ENCODE data around the gene ELFN1.
A peak's percentile ranks its signal among the peaks of the same experiment; 100 is the strongest.
"Not testable (repeated sequence)": the region's sequence is repeated elsewhere in the genome, so short reads cannot be mapped to it uniquely, and the experiment has no call there.

The ELFN1 gene

GRCh38 chr7:1757601-1758000, 87.5 kb downstream of the ELFN1 start:
- DNase-seq (ENCODE audit: low read depth) = no peak

GRCh38 chr7:1758028-1758858, 88.2 kb downstream of the ELFN1 start:
- peak; percentile 47 for DNase-seq (ENCODE audit: low read depth)

GRCh38 chr7:1758859-1759521, 88.9 kb downstream of the ELFN1 start:
- DNase-seq (ENCODE audit: low read depth) = no peak

GRCh38 chr7:1761097-1761496, 91.0 kb downstream of the ELFN1 start:
- DNase-seq (ENCODE audit: low read depth) = no peak

GRCh38 chr7:1761774-1762173, 91.7 kb downstream of the ELFN1 start:
- DNase-seq (ENCODE audit: low read depth) = no peak

GRCh38 chr7:1762238-1762945, 92.3 kb downstream of the ELFN1 start:
- DNase-seq (ENCODE audit: low read depth) = no peak

- no peak for DNase-seq (ENCODE audit: low read depth)
Observed at GRCh38 chr7:1763033-1763432, 93.0 kb downstream of the ELFN1 start.

GRCh38 chr7:1763911-1764310, 93.8 kb downstream of the ELFN1 start:
- not testable (repeated sequence) for DNase-seq (ENCODE audit: low read depth)

GRCh38 chr7:1765336-1765735, 95.3 kb downstream of the ELFN1 start:
- DNase-seq (ENCODE audit: low read depth) = no peak

- DNase-seq (ENCODE audit: low read depth) = no peak
Observed at GRCh38 chr7:1767524-1767923, 97.4 kb downstream of the ELFN1 start.

- DNase-seq (ENCODE audit: low read depth) = peak; percentile 19
Observed at GRCh38 chr7:1768832-1769231, 98.8 kb downstream of the ELFN1 start.

GRCh38 chr7:1769286-1770200, 99.5 kb downstream of the ELFN1 start:
- no peak for DNase-seq (ENCODE audit: low read depth)

- DNase-seq (ENCODE audit: low read depth) = no peak
Observed at GRCh38 chr7:1770331-1770730, 100.3 kb downstream of the ELFN1 start.

GRCh38 chr7:1775389-1775788, 105.3 kb downstream of the ELFN1 start:
- DNase-seq (ENCODE audit: low read depth) = no peak

GRCh38 chr7:1777122-1777521, 107.0 kb downstream of the ELFN1 start:
- DNase-seq (ENCODE audit: low read depth) = no peak

GRCh38 chr7:1779445-1779844, 109.4 kb downstream of the ELFN1 start:
- no peak for DNase-seq (ENCODE audit: low read depth)

GRCh38 chr7:1781369-1781768, 111.3 kb downstream of the ELFN1 start:
- DNase-seq (ENCODE audit: low read depth) = no peak

GRCh38 chr7:1785839-1786238, 115.8 kb downstream of the ELFN1 start:
- no peak for DNase-seq (ENCODE audit: low read depth)

GRCh38 chr7:1787241-1787640, 117.2 kb downstream of the ELFN1 start:
- DNase-seq (ENCODE audit: low read depth) = no peak

- no peak for DNase-seq (ENCODE audit: low read depth)
Observed at GRCh38 chr7:1787681-1788235, 117.7 kb downstream of the ELFN1 start.

- DNase-seq (ENCODE audit: low read depth) = peak; percentile 28
Observed at GRCh38 chr7:1794888-1795542, 124.9 kb downstream of the ELFN1 start.
